HL-60 (cell line): ENCODE measurements around the gene APC2.

Experiments used
- CTCF ChIP-seq: IDR thresholded peaks from one replicate; pipeline ENCODE4 v1.5.1; 2011; ENCODE audit warnings: low read length, control low read depth, inconsistent platforms; ENCODE audit not compliant: insufficient read depth
- GABPA ChIP-seq: IDR thresholded peaks from 2 replicates; pipeline ENCODE4 v1.6.1; 2012; ENCODE audit warnings: low read depth
- POLR2AphosphoS5 ChIP-seq: IDR thresholded peaks from 2 replicates; pipeline ENCODE4 v1.6.1; 2012; ENCODE audit warnings: low read depth
- REST ChIP-seq: IDR thresholded peaks from 2 replicates; pipeline ENCODE4 v1.6.1; 2012; ENCODE audit warnings: low read depth; ENCODE audit not compliant: insufficient replicate concordance
- SPI1 ChIP-seq: IDR thresholded peaks from 2 replicates; pipeline ENCODE4 v1.6.1; 2012; ENCODE audit warnings: low read depth, mild to moderate bottlenecking, borderline replicate concordance

GRCh38 chr19:1521636-1522035 is 71.7 kb downstream of the APC2 start:
- no peak for TF ChIP-seq CTCF
- no peak for TF ChIP-seq POLR2AphosphoS5
- no peak for TF ChIP-seq REST
- TF ChIP-seq SPI1, result no peak
- no peak for TF ChIP-seq GABPA
